ENCODE results near the gene ZC3H10. TPM values are rescaled to one million over a fixed set of nuclear protein-coding genes. Genes with fewer than 3 reads are reported as not detected.

The ZC3H10 gene
- total and polyA plus RNA-seq, 2 of the 4 experiments (the other 2 are of a cell fraction), result 1.5 to 3.6 TPM

DNA sequence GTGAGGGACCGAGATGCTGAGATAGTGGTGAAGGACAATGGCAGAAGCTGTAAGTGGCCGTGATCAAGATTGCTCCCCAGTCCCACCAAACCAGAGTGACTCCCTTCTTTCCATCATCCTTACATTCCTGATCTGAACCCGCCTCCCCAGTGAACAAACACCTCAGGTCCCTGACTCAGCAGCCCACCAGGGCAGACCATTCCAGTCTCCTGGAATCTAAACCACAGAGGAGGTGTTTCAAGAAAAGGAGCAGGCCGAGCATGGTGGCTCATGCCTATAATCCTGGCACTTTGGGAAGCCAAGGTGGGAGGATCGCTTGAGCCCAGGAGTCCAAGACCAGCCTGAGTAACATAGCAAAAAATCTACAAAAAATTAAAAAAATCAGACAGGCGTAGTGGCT is 31.5 kb upstream of the ZC3H10 start:
- H3K4me2 ChIP-seq (ENCODE audit: low read depth, low read length), result no peak overlapping the region
- CTCF ChIA-PET, result no interaction called here
- no peaks in the 10 kb centered on the region for H3K9me3 ChIP-seq (ENCODE audit: control insufficient read depth, insufficient read depth, low read length)
- H2BK5ac ChIP-seq (ENCODE audit: low read depth, low read length, poor library complexity, severe bottlenecking), result no peak overlapping the region
- dilution Hi-C loops (cut with HindIII; ENCODE audit: low sequenced_read_pairs, unreplicated experiment), result no loop called here
- 0 out of 2 replicates have a peak, but pooled peaks cover 3% of the 10 kb centered on the region for H3K9me1 ChIP-seq (ENCODE audit: insufficient read depth, low read length)
- no peak overlapping the region for H2AK5ac ChIP-seq (ENCODE audit: low read depth, low read length)
- H4K91ac ChIP-seq (ENCODE audit: insufficient read depth, low read depth, low read length), result no peak overlapping the region
- H2BK120ac ChIP-seq (ENCODE audit: low read depth, low read length), result no peak overlapping the region
- H3K18ac ChIP-seq (ENCODE audit: low read depth, low read length), result no peak overlapping the region
- no peaks in the 10 kb centered on the region for H3K4me1 ChIP-seq (ENCODE audit: control insufficient read depth, insufficient read depth, low read length)
- no peak overlapping the region for H4K8ac ChIP-seq (ENCODE audit: low read depth in 2 of 2, low read length in 2 of 2)
- H2BK15ac ChIP-seq (ENCODE audit: low read depth, low read length), result no peak overlapping the region
- in situ Hi-C loops (cut with MboI; ENCODE audit: low sequenced_read_pairs), result no loop called here
- no peak overlapping the region for H3K9ac ChIP-seq (ENCODE audit: low read depth, low read length)
- no peak overlapping the region for H2BK20ac ChIP-seq (ENCODE audit: low read depth, low read length)
- no peaks in the 10 kb centered on the region for H4K20me1 ChIP-seq (ENCODE audit: insufficient read depth, low read length)
- H4K5ac ChIP-seq (ENCODE audit: low read depth, low read length), result no peak overlapping the region
- H2AFZ ChIP-seq (replicated peaks; ENCODE audit: low read length, poor library complexity), result no peak overlapping the region
- POLR2A ChIA-PET (ENCODE audit: unreplicated experiment), result interaction anchor here (0.9 kb wide), 1 partner anchor 18 kb away, joined by 4 read pairs; the partner anchor contains the start of gene PA2G4
- no peak overlapping the region for H3K56ac ChIP-seq (ENCODE audit: extremely low read depth, insufficient read depth, low read length)
- no peak for TF ChIP-seq POLR2A (IDR thresholded peaks at IDR 0.05; ENCODE audit: low read depth, low read length)
- TF ChIP-seq, protein P1, sequence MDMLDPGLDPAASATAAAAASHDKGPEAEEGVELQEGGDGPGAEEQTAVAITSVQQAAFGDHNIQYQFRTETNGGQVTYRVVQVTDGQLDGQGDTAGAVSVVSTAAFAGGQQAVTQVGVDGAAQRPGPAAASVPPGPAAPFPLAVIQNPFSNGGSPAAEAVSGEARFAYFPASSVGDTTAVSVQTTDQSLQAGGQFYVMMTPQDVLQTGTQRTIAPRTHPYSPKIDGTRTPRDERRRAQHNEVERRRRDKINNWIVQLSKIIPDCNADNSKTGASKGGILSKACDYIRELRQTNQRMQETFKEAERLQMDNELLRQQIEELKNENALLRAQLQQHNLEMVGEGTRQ (IDR thresholded peaks at IDR 0.05; ENCODE audit: low read depth, low read length), result no peak
- TF ChIP-seq, protein P2, sequence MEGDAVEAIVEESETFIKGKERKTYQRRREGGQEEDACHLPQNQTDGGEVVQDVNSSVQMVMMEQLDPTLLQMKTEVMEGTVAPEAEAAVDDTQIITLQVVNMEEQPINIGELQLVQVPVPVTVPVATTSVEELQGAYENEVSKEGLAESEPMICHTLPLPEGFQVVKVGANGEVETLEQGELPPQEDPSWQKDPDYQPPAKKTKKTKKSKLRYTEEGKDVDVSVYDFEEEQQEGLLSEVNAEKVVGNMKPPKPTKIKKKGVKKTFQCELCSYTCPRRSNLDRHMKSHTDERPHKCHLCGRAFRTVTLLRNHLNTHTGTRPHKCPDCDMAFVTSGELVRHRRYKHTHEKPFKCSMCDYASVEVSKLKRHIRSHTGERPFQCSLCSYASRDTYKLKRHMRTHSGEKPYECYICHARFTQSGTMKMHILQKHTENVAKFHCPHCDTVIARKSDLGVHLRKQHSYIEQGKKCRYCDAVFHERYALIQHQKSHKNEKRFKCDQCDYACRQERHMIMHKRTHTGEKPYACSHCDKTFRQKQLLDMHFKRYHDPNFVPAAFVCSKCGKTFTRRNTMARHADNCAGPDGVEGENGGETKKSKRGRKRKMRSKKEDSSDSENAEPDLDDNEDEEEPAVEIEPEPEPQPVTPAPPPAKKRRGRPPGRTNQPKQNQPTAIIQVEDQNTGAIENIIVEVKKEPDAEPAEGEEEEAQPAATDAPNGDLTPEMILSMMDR (conservative IDR thresholded peaks at IDR 0.05; ENCODE audit: low read depth, low read length), result no peak
- TF ChIP-seq NFE2L2 (IDR thresholded peaks at IDR 0.05; ENCODE audit: low read depth, low read length), result no peak
- no peaks in the 10 kb centered on the region for H3K36me3 ChIP-seq (ENCODE audit: control insufficient read depth, insufficient read depth, low read length)
- no peak for DNase-seq
- no peaks in the 10 kb centered on the region for H3K79me1 ChIP-seq (ENCODE audit: low read depth in 1 of 2, low read length in 2 of 2)
- WGBS, 2 experiments (ENCODE audit: extremely low coverage in 2 of 2, insufficient read length in 1 of 2), result no CpG with 5 or more reads among the region's 6 CpGs
- H2AK9ac ChIP-seq (replicated peaks; ENCODE audit: low read depth, low read length, poor library complexity), result no peak overlapping the region
- H3K23ac ChIP-seq (ENCODE audit: low read depth, low read length), result no peak overlapping the region
- intact Hi-C loops (cut with micrococcal nuclease), result no loop called here
- no peak overlapping the region for H3K4ac ChIP-seq (ENCODE audit: low read depth, low read length)
- BruUV-seq (replicated peaks), result no TSS peak
- no peak overlapping the region for H3K14ac ChIP-seq (replicated peaks; ENCODE audit: low read depth, low read length)
- H3K4me3 ChIP-seq (ENCODE audit: insufficient read depth, low read depth, low read length), result no peak overlapping the region
- no peak overlapping the region for H3K27ac ChIP-seq (ENCODE audit: insufficient read depth, low read length)
- ATAC-seq (ENCODE audit: low read depth), result no peak
- H3K27me3 ChIP-seq (ENCODE audit: control insufficient read depth, insufficient read depth, low read length), result peaks cover 28% of the 10 kb centered on the region

Measured in IMR-90 (cell line).